ENCODE measurements around the gene CWC27.

DNA sequence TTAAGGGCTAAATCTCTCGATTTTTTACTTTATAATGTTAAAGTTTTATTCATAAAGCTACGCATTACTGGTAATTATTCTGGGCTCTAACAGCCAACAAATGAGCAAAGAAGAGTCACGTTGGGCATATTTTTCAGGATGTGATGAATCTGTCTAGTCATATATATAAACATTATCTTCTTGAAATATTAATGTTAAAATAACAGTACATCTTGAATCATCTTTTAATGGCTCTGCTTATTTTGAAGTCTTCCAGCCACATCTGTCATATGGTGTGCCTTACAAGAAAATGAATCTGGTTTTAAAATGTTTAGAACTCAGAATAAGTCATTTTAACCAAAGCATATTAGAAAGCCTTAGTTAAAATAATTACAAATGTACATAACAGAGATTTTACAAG is 96.9 kb downstream of the CWC27 start:
- TF ChIP-seq, protein P1, sequence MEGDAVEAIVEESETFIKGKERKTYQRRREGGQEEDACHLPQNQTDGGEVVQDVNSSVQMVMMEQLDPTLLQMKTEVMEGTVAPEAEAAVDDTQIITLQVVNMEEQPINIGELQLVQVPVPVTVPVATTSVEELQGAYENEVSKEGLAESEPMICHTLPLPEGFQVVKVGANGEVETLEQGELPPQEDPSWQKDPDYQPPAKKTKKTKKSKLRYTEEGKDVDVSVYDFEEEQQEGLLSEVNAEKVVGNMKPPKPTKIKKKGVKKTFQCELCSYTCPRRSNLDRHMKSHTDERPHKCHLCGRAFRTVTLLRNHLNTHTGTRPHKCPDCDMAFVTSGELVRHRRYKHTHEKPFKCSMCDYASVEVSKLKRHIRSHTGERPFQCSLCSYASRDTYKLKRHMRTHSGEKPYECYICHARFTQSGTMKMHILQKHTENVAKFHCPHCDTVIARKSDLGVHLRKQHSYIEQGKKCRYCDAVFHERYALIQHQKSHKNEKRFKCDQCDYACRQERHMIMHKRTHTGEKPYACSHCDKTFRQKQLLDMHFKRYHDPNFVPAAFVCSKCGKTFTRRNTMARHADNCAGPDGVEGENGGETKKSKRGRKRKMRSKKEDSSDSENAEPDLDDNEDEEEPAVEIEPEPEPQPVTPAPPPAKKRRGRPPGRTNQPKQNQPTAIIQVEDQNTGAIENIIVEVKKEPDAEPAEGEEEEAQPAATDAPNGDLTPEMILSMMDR (IDR thresholded peaks at IDR 0.05 in 8 of 11, conservative IDR thresholded peaks at IDR 0.05 in 3 of 11) = no peak
- no peak for TF ChIP-seq POLR2A (IDR thresholded peaks at IDR 0.05)
- TF ChIP-seq POLR2AphosphoS5 (IDR thresholded peaks at IDR 0.05) = no peak

Data from spleen (tissue), 7 donors.